Testis (tissue), 2 donors: ENCODE results near the gene COL25A1.
"Not testable (repeated sequence)": the region's sequence is repeated elsewhere in the genome, so short reads cannot be mapped to it uniquely, and the experiment has no call there.

Experiments
- POLR2A ChIP-seq: fragments of 450-650 bp; IDR thresholded peaks from one replicate; pipeline ENCODE4 v1.6.1; 2017; ENCODE audit warnings: antibody characterized with exemption, mild to moderate bottlenecking, moderate library complexity
- TF ChIP-seq, protein P1 (sequence below), 3 experiments: fragments of 450-650 bp in 2 of 3; fragments of 200-600 bp in 1 of 3; sonication (generic) in 1 of 3; IDR thresholded peaks; one replicate each; pipeline ENCODE4 v1.5.1; 2016 to 2019; ENCODE audit warnings: antibody characterized with exemption in 3 of 3, mild to moderate bottlenecking in 2 of 3, moderate library complexity in 1 of 3

DNA sequence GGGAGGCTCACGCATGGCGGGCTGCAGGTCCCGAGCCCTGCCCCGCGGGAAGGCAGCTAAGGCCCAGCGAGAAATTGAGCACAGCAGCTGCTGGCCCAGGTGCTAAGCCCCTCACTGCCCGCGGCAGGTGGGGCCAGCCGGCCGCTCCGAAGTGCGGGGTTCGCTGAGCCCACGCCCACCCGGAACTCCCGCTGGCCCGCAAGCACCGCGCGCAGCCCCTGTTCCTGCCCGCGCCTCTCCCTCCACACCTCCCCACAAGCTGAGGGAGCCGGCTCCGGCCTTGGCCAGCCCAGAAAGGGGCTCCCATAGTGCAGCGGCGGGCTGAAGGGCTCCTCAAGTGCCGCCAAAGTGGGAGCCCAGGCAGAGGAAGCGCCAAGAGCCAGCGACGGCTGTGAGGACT lies 318.0 kb downstream of the COL25A1 start:
- TF ChIP-seq POLR2A, result not testable (repeated sequence)
- TF ChIP-seq, protein P1, sequence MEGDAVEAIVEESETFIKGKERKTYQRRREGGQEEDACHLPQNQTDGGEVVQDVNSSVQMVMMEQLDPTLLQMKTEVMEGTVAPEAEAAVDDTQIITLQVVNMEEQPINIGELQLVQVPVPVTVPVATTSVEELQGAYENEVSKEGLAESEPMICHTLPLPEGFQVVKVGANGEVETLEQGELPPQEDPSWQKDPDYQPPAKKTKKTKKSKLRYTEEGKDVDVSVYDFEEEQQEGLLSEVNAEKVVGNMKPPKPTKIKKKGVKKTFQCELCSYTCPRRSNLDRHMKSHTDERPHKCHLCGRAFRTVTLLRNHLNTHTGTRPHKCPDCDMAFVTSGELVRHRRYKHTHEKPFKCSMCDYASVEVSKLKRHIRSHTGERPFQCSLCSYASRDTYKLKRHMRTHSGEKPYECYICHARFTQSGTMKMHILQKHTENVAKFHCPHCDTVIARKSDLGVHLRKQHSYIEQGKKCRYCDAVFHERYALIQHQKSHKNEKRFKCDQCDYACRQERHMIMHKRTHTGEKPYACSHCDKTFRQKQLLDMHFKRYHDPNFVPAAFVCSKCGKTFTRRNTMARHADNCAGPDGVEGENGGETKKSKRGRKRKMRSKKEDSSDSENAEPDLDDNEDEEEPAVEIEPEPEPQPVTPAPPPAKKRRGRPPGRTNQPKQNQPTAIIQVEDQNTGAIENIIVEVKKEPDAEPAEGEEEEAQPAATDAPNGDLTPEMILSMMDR (IDR thresholded peaks at IDR 0.05), result not testable (repeated sequence)
